GM19467 (cell line): ENCODE results near the gene OR51B2.
"Not testable (repeated sequence)": the region's sequence is repeated elsewhere in the genome, so short reads cannot be mapped to it uniquely, and the experiment has no call there.

ENCODE experiments used
- ATAC-seq: cut with Tn5 transposase; IDR thresholded peaks from one replicate; pipeline ENCODE4 v1.9.1; 2021; ENCODE audit warnings: mild to moderate bottlenecking, moderate library complexity; ENCODE audit not compliant: unreplicated experiment

Gene OR51B2, protein sequence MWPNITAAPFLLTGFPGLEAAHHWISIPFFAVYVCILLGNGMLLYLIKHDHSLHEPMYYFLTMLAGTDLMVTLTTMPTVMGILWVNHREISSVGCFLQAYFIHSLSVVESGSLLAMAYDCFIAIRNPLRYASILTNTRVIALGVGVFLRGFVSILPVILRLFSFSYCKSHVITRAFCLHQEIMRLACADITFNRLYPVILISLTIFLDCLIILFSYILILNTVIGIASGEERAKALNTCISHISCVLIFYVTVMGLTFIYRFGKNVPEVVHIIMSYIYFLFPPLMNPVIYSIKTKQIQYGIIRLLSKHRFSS

GRCh38 chr11:5324197-5324596 is at the start of gene OR51B2:
Gene OR51B2 (minus strand): TSS chr11:5324297. CDS start chr11:5324297, 0 bp downstream.
- no peak for ATAC-seq

GRCh38 chr11:5369789-5370188 is 45.7 kb upstream of the OR51B2 start:
- ATAC-seq, result peak; percentile 59

- ATAC-seq, result no peak
These were observed 44.5 kb upstream of the OR51B2 start for GRCh38 chr11:5368502-5369043.

- no peak for ATAC-seq
These were observed 43.5 kb upstream of the OR51B2 start for GRCh38 chr11:5367448-5368074.

DNA sequence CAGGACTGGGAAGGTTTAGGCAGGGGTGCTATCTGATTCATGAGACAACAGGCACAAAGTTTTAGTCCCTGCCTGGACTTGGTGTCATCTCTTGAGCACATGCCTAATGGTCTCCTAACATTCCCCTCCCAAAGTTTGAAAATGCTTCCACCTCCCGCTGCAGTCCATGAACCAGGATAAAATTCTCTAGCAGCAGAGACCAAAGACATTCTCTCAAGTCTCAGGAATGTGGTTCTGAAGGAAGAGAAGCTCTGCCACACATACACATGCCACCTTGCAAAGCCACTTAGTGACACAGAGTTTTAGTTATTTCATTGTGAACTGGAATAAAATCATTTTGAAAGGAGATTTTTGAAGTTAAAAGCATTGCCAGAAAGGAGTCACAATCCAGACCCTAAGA is 42.8 kb upstream of the OR51B2 start:
- no peak for ATAC-seq

DNA sequence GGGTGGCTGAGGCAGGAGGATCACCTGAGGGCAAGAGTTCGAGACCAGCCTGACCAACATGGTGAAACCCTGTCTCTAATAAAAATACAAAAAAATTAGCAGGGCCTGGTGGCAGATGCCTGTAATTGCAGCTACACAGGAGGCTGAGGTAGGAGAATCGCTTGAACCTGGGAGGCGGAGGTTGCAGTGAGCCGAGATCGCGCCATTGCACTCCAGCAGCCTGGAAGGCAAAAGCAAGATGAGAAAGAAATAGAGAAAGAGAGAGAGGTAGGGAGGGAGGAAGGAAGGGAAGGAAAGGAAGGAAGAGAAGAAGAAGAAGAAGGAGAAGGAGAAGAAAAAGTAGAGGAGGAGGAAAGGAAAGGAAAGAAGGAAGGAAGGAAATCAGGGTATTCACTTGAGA is 42.3 kb upstream of the OR51B2 start:
- not testable (repeated sequence) for ATAC-seq

GRCh38 chr11:5364214-5364613 is 40.1 kb upstream of the OR51B2 start:
- no peak for ATAC-seq

DNA sequence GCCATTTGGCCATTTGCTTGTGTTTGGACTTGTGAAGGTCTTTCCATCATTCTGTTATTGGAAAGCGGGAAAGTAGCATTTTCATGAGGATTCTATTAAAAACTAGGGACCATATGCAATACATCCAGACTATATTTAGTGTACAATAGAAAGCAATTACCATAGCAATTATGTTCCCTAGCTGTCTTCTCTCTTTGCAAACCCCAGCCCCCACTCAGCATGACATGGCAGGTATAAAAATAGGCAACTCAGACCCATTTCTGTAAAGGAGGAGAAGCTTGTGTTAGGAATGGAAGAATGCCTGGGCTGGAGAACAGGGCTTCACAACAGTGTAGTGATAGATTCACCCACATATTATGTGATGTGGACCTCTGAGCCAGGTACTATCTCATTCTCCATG is 39.6 kb upstream of the OR51B2 start:
- ATAC-seq, result no peak

DNA sequence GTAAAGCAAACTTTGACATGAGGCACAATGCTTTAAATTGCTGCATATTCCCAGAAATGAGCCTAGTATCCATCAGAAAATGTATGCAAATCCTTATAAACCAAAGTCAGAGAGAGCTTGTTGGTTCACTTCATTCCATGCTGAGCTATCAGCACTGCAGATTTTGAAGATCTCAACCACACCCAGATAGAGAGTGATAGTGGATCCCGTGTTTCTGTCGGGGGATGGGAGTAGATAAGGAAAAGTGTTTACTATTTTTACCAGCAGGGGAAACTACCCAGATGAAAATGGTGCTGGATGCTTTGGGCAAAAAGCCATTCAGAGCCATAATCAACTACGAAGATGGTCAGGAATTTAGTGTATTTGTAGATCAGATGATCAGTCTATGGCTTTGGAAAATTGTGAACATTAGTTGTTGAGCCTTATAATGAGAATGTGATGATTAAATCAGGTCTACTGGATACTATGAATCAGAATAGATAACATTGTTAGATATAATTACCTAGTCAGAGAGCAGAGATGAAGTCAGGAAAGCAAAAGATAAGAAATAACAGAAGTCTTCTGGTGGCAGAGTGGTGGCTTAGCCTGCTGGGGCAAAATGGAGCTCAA is 38.0 kb upstream of the OR51B2 start:
- ATAC-seq, result no peak

GRCh38 chr11:5356031-5356430 is 31.9 kb upstream of the OR51B2 start:
- ATAC-seq, result not testable (repeated sequence)

DNA sequence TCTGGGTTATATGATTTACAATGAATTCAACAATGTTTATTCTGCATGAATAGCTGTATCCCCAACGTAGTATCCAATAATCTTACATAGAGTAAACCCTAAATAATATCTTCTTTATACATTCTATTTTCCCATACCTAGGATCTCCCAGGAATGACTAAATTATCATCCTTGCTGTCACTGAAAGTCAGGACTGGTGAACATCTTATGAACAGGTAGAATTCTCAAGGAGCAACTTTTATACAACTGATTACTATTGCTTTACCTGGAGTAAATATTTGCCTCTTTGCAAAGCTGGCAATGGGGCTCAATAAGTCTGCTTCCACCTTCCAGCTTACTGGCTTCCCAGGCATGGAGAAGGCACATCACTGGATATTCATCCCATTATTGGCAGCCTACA is 27.1 kb upstream of the OR51B2 start, which contains the start of gene OR51B6:
OR51B6 (plus strand) TSS at position 301 of the 400 bp plus-strand sequence; CDS start at position 301, 0 bp downstream.
- no peak for ATAC-seq

DNA sequence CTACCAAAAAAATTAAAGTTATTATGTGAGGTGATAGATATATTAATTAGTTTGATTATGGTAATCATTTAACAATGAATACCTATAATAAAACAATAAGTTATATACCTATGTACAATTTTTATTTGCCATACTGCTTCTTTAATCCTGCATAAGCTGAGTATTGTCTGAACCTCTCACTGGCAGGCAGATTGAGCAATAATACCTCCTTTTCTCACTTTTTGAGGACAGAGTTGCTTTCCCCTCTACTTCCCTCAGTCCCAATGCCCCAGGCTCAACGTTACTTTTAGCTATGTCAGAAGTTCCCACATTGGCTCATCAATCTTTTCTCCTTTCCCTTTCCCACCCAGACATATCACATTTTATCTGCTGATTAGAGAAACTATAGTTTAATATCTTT is 25.5 kb upstream of the OR51B2 start:
- no peak for ATAC-seq

DNA sequence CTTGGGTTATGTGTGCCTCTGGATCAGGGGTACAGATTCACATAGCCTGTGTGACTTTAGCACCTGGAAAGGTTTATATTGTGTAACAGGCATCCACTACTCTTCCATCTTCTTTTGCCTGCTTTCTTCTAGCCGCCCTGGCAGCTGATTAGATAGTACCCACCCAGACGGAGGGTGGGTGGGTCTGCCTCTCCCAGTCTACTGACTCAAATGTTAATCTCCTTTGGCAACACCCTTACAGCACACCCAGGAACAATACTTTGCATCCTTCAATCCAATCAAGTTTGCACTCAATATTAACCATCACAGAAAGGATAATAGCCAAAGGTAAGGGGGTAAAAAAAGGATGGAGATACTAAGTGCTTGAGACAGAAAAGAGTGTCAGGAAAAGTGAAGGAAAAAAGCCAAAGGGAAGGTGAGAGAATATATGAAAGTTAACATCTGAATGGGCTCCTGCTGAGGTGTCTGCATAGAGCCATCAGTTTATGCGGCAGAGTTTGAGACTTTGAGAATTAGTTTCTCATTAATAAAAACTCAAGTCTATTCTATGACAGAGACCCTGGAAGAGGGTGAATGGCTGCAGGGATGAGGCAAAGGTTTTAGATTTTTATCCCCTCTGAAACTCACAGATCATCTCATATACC is 24.6 kb upstream of the OR51B2 start:
- no peak for ATAC-seq

GRCh38 chr11:5345831-5346230 is 21.7 kb upstream of the OR51B2 start:
- no peak for ATAC-seq

GRCh38 chr11:5343474-5344335 is 19.6 kb upstream of the OR51B2 start, which contains the start of gene OR51B5:
Gene OR51B5 (minus strand): TSS chr11:5343524. CDS start chr11:5343524, 0 bp downstream.
- no peak for ATAC-seq

GRCh38 chr11:5339771-5340322 is 15.8 kb upstream of the OR51B2 start:
- peak; percentile 70 for ATAC-seq

GRCh38 chr11:5337253-5337652 is 13.2 kb upstream of the OR51B2 start:
- ATAC-seq, result not testable (repeated sequence)

GRCh38 chr11:5336331-5336730 is 12.2 kb upstream of the OR51B2 start:
- no peak for ATAC-seq

DNA sequence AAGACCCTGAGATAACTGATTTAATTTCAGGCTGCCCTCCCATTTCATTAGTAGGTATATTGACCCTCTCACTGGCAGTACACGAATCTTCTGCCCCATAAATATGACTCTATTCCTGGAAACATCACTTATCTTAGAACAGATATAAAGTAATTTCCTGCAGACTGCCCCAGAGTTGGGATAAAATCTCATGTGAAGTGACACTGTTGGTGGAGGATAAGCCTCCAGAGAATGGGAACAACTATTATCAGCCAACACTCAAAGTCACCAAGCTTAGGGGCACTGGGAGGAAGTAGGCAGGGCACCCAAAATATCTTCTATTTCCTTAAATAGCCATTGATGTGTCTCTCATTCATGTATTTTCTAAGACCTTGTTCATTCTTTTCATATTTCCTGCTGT is 11.1 kb upstream of the OR51B2 start:
- no peak for ATAC-seq

GRCh38 chr11:5317292-5317691 is 6.8 kb downstream of the OR51B2 start:
- no peak for ATAC-seq
